VCaP (cell line): ENCODE data around the gene RNF151.

Source experiments
- H3K27ac ChIP-seq: fragments of 450-650 bp; 2 replicates; pipeline ENCODE4 v1.5.1; 2017
- CTCF ChIP-seq: fragments of 450-650 bp; conservative IDR thresholded peaks from 2 replicates; pipeline ENCODE4 v1.5.1; 2017; ENCODE audit warnings: mild to moderate bottlenecking, moderate library complexity

Gene RNF151

GRCh38 chr16:1998852-1999801 is 32.5 kb downstream of the RNF151 start:
- no peak overlapping the region for H3K27ac ChIP-seq
- no peak for TF ChIP-seq CTCF

- H3K27ac ChIP-seq, result no peak overlapping the region
- no peak for TF ChIP-seq CTCF
Observed at GRCh38 chr16:1999866-2000514, 33.3 kb downstream of the RNF151 start.

GRCh38 chr16:2001035-2001434 is 34.4 kb downstream of the RNF151 start:
- no peak for TF ChIP-seq CTCF
- no peak overlapping the region for H3K27ac ChIP-seq

GRCh38 chr16:2001456-2002355 is 35.0 kb downstream of the RNF151 start:
- TF ChIP-seq CTCF, result no peak
- H3K27ac ChIP-seq, result no peak overlapping the region

- no peak overlapping the region for H3K27ac ChIP-seq
- TF ChIP-seq CTCF, result no peak
Observed at GRCh38 chr16:2002406-2003230, 36.0 kb downstream of the RNF151 start.

GRCh38 chr16:2003231-2003826 is 36.7 kb downstream of the RNF151 start:
- TF ChIP-seq CTCF, result no peak
- peak overlapping the region; percentile 67; the same call in 1 of the 2 replicates for H3K27ac ChIP-seq
